ENCODE results near the gene PFKFB2. TPM values are rescaled to one million over a fixed set of nuclear protein-coding genes. Genes with fewer than 3 reads are reported as not detected.

Gene PFKFB2
- total RNA-seq, 4 donors from 2014 or later = 44.6 to 150 (median 116) TPM

DNA sequence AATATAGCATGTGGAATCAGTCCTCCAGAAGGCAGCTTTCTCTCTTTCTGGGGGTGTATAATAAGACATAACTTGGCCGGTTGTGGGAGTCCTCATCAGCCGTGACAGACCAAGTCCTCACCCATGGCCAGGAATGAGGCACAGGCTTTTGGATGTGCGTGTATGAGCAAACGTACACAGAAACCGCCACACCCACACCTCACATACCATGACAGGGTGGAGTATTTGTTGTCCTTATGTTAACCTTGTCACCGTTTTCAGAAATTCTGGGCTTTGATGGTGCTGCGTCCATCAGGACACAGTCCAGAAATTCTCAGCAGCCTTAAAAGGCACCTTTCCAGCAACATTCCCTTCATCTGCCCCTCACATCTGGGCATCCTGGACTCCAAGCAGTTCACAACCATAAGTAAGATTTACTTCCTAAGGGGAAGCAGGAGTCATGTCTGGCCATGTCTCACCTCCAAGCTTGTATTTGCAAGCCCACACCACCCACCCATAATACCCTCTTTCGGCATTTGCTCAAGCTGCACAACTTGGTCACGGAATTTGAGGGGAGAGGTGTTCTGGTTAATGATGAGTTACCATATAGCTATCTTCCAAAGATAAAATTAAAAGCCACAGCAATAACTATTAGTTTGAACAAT, 32.9 kb upstream of the PFKFB2 start:
- Histone ChIP-seq H3K9me3 (no peaks in the 10 kb centered on the region), H3K4me3 (no peak overlapping the region), H3K27ac (peak overlapping the region in 1 of 4 donors; percentile 69), H3K4me1 (peaks cover 0 to 23% (median 3%) of the 10 kb centered on the region in 4 donors), H3K36me3 (peaks cover 0 to 9% (median 0%) of the 10 kb centered on the region in 3 donors), H3K27me3 (no peaks in the 10 kb centered on the region)
- DNase-seq = peak in 2 of 3 donors; percentile 61 to 76
- peak in 1 of 2 donors; percentile 9 for TF ChIP-seq POLR2A (IDR thresholded peaks at IDR 0.05)
- no peak for TF ChIP-seq CTCF (IDR thresholded peaks at IDR 0.05)

- H3K27ac ChIP-seq = peak overlapping the region in 1 of 4 donors; percentile 69
- no peak for TF ChIP-seq CTCF (IDR thresholded peaks at IDR 0.05)
- TF ChIP-seq POLR2A (IDR thresholded peaks at IDR 0.05) = no peak
Observed at GRCh38 chr1:207020709-207021107, 32.4 kb upstream of the PFKFB2 start.

GRCh38 chr1:207021139-207021861, 31.8 kb upstream of the PFKFB2 start:
- H3K4me1 ChIP-seq = peaks cover 0 to 34% (median 5%) of the 10 kb centered on the region in 4 donors
- TF ChIP-seq CTCF (IDR thresholded peaks at IDR 0.05) (no peak), POLR2A (IDR thresholded peaks at IDR 0.05) (no peak)
- peak overlapping the region in 1 of 4 donors; percentile 69 for H3K27ac ChIP-seq
- H3K9me3 ChIP-seq = no peaks in the 10 kb centered on the region
- H3K27me3 ChIP-seq = no peaks in the 10 kb centered on the region
- H3K36me3 ChIP-seq = peaks cover 0 to 9% (median 0%) of the 10 kb centered on the region in 3 donors
- DNase-seq = no peak
- H3K4me3 ChIP-seq = no peak overlapping the region

More at GRCh38 chr1:207020709-207021107, 32.4 kb upstream of the PFKFB2 start:
- no peaks in the 10 kb centered on the region for H3K27me3 ChIP-seq
- no peak overlapping the region for H3K4me3 ChIP-seq
- no peaks in the 10 kb centered on the region for H3K9me3 ChIP-seq
- peaks cover 0 to 28% (median 5%) of the 10 kb centered on the region in 4 donors for H3K4me1 ChIP-seq
- DNase-seq = no peak
- peaks cover 0 to 9% (median 0%) of the 10 kb centered on the region in 3 donors for H3K36me3 ChIP-seq

DNA sequence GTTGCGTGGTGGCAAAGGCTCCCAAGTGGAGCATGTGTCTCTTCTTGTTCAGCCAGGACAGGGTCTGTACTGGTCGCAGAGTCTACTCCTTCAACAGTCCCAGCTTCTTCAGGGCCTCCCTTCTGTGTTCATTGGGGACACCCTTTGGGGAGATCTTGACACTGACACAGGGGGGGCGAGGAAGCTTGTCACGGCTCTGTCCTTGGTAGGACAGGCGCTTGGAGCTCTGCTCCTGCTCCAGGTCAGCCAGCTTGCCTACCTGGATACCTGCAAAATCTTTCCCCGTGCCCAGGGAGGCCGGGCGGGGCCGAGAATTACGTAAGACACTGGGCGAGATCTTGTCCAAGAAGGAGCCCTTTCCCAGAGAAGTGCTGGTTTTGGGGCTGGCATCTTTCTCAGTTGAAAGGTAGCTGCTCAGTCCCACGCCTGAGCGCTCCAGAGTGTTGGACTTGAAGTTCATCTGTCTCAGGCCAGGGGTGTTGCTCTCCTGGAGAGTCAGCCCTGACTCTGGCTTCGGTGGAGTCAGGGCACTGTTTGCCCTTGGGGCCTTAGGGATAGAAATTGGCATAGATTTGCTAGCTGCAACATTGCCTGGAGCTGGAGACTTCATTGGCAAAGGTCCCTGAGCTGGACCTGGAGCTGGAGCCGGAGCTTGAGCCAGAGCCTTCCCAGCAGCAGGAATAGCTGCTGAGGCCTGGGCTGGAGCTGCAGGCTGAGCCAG, 31.0 kb upstream of the PFKFB2 start:
- Histone ChIP-seq H3K4me3 (no peak overlapping the region), H3K27ac (peak overlapping the region in 1 of 4 donors; percentile 69), H3K9me3 (no peaks in the 10 kb centered on the region), H3K36me3 (peaks cover 0 to 9% (median 0%) of the 10 kb centered on the region in 3 donors), H3K4me1 (peaks cover 0 to 39% (median 5%) of the 10 kb centered on the region in 4 donors), H3K27me3 (no peaks in the 10 kb centered on the region)
- TF ChIP-seq POLR2A (IDR thresholded peaks at IDR 0.05) = no peak
- no peak for TF ChIP-seq CTCF (IDR thresholded peaks at IDR 0.05)
- DNase-seq = no peak

GRCh38 chr1:207022996-207023679, 29.9 kb upstream of the PFKFB2 start:
- no peaks in the 10 kb centered on the region for H3K9me3 ChIP-seq
- peaks cover 0 to 39% (median 5%) of the 10 kb centered on the region in 4 donors for H3K4me1 ChIP-seq

More at GRCh38 chr1:207022996-207023679, 29.9 kb upstream of the PFKFB2 start:
- no peak overlapping the region for H3K4me3 ChIP-seq
- peak overlapping the region in 1 of 4 donors; percentile 97 for H3K27ac ChIP-seq
- no peak for DNase-seq
- no peak for TF ChIP-seq POLR2A (IDR thresholded peaks at IDR 0.05)
- no peak for TF ChIP-seq CTCF (IDR thresholded peaks at IDR 0.05)
- H3K36me3 ChIP-seq = peaks cover 0 to 9% (median 0%) of the 10 kb centered on the region in 3 donors
- H3K27me3 ChIP-seq = no peaks in the 10 kb centered on the region
